C4-2B (cell line): Measurements from ENCODE around the gene MICAL3.

Experiments used
- ZFX ChIP-seq: fragments of 450-650 bp; IDR thresholded peaks from 2 replicates; pipeline ENCODE4 v1.6.1; 2017
- TF ChIP-seq, protein P1 (sequence below): fragments of 450-650 bp; conservative IDR thresholded peaks from 2 replicates; pipeline ENCODE4 v1.5.1; 2017; ENCODE audit warnings: mild to moderate bottlenecking

DNA sequence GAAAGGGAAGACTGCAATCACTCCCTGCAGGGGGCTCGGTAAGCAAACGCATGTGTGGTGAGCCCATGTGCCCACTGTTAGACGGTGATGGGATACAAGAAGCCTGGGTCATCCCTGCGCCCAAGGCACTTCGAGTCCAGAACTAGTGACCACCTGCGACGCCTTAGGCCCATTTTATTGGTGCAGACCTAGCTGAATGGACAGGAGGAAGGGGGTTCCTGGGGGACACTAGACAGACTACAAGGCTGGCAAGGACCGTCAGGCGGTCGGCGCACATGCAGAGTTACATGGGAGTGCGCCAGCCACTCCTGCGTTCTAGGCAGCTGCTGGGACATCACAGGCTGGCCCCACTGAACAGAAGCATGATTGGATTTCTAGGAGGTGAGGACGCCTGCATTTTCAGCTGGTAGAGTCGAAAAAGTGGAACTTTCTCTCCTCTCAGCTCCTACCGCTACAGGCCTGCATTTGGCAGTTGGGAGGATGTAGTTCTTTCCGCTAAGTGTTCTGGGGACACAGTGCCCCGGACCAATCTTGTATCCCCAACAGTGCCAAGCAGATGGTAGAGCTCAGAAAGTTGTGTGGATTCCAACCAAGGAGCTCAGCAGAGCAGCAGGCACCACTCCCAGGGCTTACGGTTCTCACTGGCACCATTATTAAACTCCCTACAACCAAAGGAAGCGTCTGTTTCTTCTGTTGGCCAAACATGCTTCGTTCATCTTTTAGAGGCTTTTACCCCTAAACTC lies 285.8 kb downstream of the MICAL3 start:
- TF ChIP-seq, protein P1, sequence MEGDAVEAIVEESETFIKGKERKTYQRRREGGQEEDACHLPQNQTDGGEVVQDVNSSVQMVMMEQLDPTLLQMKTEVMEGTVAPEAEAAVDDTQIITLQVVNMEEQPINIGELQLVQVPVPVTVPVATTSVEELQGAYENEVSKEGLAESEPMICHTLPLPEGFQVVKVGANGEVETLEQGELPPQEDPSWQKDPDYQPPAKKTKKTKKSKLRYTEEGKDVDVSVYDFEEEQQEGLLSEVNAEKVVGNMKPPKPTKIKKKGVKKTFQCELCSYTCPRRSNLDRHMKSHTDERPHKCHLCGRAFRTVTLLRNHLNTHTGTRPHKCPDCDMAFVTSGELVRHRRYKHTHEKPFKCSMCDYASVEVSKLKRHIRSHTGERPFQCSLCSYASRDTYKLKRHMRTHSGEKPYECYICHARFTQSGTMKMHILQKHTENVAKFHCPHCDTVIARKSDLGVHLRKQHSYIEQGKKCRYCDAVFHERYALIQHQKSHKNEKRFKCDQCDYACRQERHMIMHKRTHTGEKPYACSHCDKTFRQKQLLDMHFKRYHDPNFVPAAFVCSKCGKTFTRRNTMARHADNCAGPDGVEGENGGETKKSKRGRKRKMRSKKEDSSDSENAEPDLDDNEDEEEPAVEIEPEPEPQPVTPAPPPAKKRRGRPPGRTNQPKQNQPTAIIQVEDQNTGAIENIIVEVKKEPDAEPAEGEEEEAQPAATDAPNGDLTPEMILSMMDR = no peak
- no peak for TF ChIP-seq ZFX
